Cardiac septum (tissue), 1 donor: ENCODE results near the gene BTN2A1. TPM values are rescaled to one million over a fixed set of nuclear protein-coding genes. Genes with fewer than 3 reads are reported as not detected.

ENCODE experiments used
- total RNA-seq: library from RNA; stranded (reverse); fragmentation: NEBNext Ultra II Directional; extraction: Animal tissue kit (Norgen Biotek cat#: 25700); gene quantifications from one replicate; pipeline ENCODE4 v1.2.1, GENCODE V29; 2021
- donor health status: DM: no; HTN: no; CAD: no.

Gene BTN2A1
- total RNA-seq, 1 donor from 2014 or later = 15.7 TPM

Other genes with a start within 250 kb of the BTN2A1 start
- gene BTN3A2, start 92.8 kb upstream of the BTN2A1 start, total RNA-seq = 9.2 TPM
- 2.8 TPM for gene BTN2A2, start 74.8 kb upstream of the BTN2A1 start, total RNA-seq
- 7.4 TPM for gene BTN3A1, start 55.7 kb upstream of the BTN2A1 start, total RNA-seq
- 8.5 TPM for gene BTN3A3, start 17.5 kb upstream of the BTN2A1 start, total RNA-seq
- not detected for gene BTN1A1, start 42.3 kb downstream of the BTN2A1 start, total RNA-seq
- 34.7 TPM for gene HMGN4, start 80.4 kb downstream of the BTN2A1 start, total RNA-seq
- 7.4 TPM for gene ABT1, start 139.0 kb downstream of the BTN2A1 start, total RNA-seq
- 15.3 TPM for gene ZNF322, start 201.8 kb downstream of the BTN2A1 start, total RNA-seq